Chondrocyte (in vitro differentiated cells): ENCODE measurements around the gene TULP3. TPM values are rescaled to one million over a fixed set of nuclear protein-coding genes. Genes with fewer than 3 reads are reported as not detected.

Source experiments
- DNase-seq: peaks from one replicate; pipeline ENCODE4 v3.0.0; 2021; ENCODE audit warnings: mixed read lengths, low spot score
- H3K27ac Mint-ChIP-seq: one replicate; pipeline ENCODE4 v1.8.0; 2021; ENCODE audit warnings: mild to moderate bottlenecking, moderate library complexity, mixed read lengths; ENCODE audit not compliant: unreplicated experiment
- H3K27me3 Mint-ChIP-seq: 2 replicates; pipeline ENCODE4 v1.8.0; 2021; ENCODE audit warnings: low read depth, mixed read lengths
- H3K36me3 Mint-ChIP-seq: 2 replicates; pipeline ENCODE4 v1.8.0; 2021; ENCODE audit warnings: low read depth, mixed read lengths
- H3K4me1 Mint-ChIP-seq: 2 replicates; pipeline ENCODE4 v1.8.0; 2021; ENCODE audit warnings: low read depth, mild to moderate bottlenecking, mixed read lengths
- H3K4me3 Mint-ChIP-seq: one replicate; pipeline ENCODE4 v1.8.0; 2021; ENCODE audit warnings: mild to moderate bottlenecking, moderate library complexity, mixed read lengths; ENCODE audit not compliant: unreplicated experiment
- H3K9me3 Mint-ChIP-seq: 2 replicates; pipeline ENCODE4 v1.8.0; 2021; ENCODE audit warnings: low read depth, mixed read lengths
- total RNA-seq: library from RNA; stranded (reverse); gene quantifications from 3 replicates; pipeline ENCODE4 v1.2.1, GENCODE V29; 2021
- TF ChIP-seq, protein P1 (sequence below): fragments of 200-600 bp; sonication (generic); IDR thresholded peaks from 2 replicates; pipeline ENCODE4 v1.5.0; 2021; ENCODE audit warnings: antibody characterized with exemption, mild to moderate bottlenecking, moderate library complexity

The TULP3 gene
- total RNA-seq, 1 donor from 2014 or later = 30.6 TPM

DNA sequence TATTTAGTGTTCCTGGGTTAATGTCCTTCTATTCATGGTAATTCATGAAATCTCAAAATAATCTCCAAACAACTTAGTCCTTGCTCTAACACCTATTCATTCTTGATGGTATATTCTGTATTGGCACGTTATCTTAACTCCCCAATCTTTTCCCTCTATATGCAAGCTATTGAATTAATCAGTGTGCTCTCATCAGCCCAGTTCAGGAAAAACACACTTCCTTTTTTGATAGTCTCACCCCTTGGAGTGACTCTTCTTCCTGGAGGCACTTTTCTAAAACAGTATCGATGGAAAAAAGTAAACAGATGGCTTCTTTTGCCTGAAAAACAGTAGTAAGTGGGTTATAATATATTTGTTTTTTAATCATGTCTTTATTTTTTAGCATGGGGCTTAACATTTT lies 28.6 kb downstream of the TULP3 start:
- Mint-ChIP-seq H3K27ac (no peak overlapping the region), H3K4me1 (peaks cover 3% of the 10 kb centered on the region), H3K4me3 (no peak overlapping the region), H3K27me3 (no peaks in the 10 kb centered on the region), H3K36me3 (peaks cover 20% of the 10 kb centered on the region), H3K9me3 (no peaks in the 10 kb centered on the region)
- TF ChIP-seq, protein P1, sequence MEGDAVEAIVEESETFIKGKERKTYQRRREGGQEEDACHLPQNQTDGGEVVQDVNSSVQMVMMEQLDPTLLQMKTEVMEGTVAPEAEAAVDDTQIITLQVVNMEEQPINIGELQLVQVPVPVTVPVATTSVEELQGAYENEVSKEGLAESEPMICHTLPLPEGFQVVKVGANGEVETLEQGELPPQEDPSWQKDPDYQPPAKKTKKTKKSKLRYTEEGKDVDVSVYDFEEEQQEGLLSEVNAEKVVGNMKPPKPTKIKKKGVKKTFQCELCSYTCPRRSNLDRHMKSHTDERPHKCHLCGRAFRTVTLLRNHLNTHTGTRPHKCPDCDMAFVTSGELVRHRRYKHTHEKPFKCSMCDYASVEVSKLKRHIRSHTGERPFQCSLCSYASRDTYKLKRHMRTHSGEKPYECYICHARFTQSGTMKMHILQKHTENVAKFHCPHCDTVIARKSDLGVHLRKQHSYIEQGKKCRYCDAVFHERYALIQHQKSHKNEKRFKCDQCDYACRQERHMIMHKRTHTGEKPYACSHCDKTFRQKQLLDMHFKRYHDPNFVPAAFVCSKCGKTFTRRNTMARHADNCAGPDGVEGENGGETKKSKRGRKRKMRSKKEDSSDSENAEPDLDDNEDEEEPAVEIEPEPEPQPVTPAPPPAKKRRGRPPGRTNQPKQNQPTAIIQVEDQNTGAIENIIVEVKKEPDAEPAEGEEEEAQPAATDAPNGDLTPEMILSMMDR = no peak
- no peak for DNase-seq

DNA sequence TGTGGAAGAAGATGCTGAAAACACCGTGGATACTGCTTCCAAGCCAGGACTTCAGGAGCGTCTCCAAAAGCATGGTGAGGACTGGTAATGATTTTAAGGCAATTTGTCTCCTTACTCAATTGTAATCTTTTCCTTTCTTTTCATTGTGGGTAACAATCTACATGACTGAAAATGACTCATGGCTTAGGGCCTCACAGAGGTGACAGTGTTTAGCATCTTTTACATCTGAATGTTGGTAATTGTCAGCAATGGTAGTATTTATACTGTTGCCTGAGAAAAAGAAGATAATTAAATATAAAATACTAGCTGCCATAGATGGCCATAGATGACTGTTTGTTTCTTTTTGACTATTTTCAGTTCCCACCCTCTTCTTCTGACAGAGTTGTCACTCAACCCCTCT lies 31.6 kb downstream of the TULP3 start:
- Mint-ChIP-seq H3K27ac (no peak overlapping the region), H3K4me3 (no peak overlapping the region), H3K4me1 (peaks cover 8% of the 10 kb centered on the region), H3K36me3 (peaks cover 21% of the 10 kb centered on the region), H3K27me3 (no peaks in the 10 kb centered on the region), H3K9me3 (no peaks in the 10 kb centered on the region)
- TF ChIP-seq, protein P1 = no peak
- no peak for DNase-seq

DNA sequence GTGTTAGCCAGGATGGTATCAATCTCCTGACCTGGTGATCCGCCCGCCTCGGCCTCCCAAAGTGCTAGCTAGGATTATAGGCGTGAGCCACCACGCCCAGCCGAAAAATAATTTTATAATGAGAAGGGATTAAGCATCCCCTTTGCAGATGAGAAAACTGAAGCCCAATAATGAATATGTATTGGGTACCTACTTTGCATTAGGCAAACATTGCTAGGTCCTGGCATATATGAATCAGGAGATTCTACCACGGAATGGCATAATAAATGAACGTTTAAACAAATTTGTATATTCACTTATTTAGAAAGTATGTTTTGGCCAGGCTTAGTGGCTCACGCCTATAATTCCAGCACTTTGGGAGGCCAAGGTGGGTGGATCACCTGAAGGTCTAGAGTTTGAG lies 32.4 kb downstream of the TULP3 start:
- H3K27ac Mint-ChIP-seq = no peak overlapping the region
- no peak for DNase-seq
- H3K36me3 Mint-ChIP-seq = peaks cover 26% of the 10 kb centered on the region

DNA sequence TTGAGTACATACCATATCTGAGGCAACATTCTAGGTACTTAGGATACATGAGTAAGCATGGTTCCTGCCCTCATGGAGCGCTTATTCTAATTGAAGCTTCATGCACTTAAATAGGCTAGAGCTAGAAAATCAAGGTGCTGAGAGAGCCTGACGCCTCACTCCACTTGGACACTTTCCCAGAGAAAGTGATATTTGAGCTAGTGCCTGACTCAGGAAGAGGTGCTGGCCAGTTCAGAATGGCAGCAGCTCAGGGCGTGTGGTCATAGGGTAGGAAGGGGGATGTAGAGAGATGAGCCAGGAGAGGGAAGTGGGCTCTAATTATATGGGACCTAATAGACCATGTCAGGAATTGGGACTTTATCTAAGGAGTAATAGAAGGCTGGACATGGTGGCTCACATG lies 33.3 kb downstream of the TULP3 start:
- H3K9me3 Mint-ChIP-seq = no peaks in the 10 kb centered on the region
- no peaks in the 10 kb centered on the region for H3K27me3 Mint-ChIP-seq
- no peak overlapping the region for H3K4me3 Mint-ChIP-seq
- TF ChIP-seq, protein P1 = no peak
- H3K36me3 Mint-ChIP-seq = peaks cover 26% of the 10 kb centered on the region
- no peak for DNase-seq
- H3K4me1 Mint-ChIP-seq = peaks cover 8% of the 10 kb centered on the region
- no peak overlapping the region for H3K27ac Mint-ChIP-seq

More for the DNA sequence above, 32.4 kb downstream of the TULP3 start:
- Mint-ChIP-seq H3K27me3 (no peaks in the 10 kb centered on the region), H3K4me1 (peaks cover 8% of the 10 kb centered on the region), H3K9me3 (no peaks in the 10 kb centered on the region), H3K4me3 (no peak overlapping the region)
- TF ChIP-seq, protein P1 = no peak

- Mint-ChIP-seq H3K9me3 (no peaks in the 10 kb centered on the region), H3K27me3 (no peaks in the 10 kb centered on the region), H3K27ac (no peak overlapping the region), H3K36me3 (peaks cover 30% of the 10 kb centered on the region), H3K4me3 (no peak overlapping the region), H3K4me1 (peaks cover 8% of the 10 kb centered on the region)
- TF ChIP-seq, protein P1 = no peak
- no peak for DNase-seq
These were observed 34.8 kb downstream of the TULP3 start for GRCh38 chr12:2925322-2925995.
